Breast epithelium (tissue), 3 donors: ENCODE results near the gene RBX1.

ENCODE experiments used
- POLR2A ChIP-seq: fragments of 450-650 bp; IDR thresholded peaks from one replicate; pipeline ENCODE4 v1.6.1; 2016; ENCODE audit warnings: antibody characterized with exemption, mild to moderate bottlenecking, moderate library complexity
- POLR2AphosphoS5 ChIP-seq, 3 donors: sonication (generic); formaldehyde crosslinking; IDR thresholded peaks; one replicate each; pipeline ENCODE4 v1.6.1; 2017; ENCODE audit warnings: antibody characterized with exemption in 3 of 3
- TF ChIP-seq, protein P1 (sequence below), 3 donors: fragments of 450-650 bp; IDR thresholded peaks; one replicate each; pipeline ENCODE4 v1.5.1; 2016 to 2017; ENCODE audit warnings: antibody characterized with exemption in 3 of 3, mild to moderate bottlenecking in 3 of 3, moderate library complexity in 3 of 3

DNA sequence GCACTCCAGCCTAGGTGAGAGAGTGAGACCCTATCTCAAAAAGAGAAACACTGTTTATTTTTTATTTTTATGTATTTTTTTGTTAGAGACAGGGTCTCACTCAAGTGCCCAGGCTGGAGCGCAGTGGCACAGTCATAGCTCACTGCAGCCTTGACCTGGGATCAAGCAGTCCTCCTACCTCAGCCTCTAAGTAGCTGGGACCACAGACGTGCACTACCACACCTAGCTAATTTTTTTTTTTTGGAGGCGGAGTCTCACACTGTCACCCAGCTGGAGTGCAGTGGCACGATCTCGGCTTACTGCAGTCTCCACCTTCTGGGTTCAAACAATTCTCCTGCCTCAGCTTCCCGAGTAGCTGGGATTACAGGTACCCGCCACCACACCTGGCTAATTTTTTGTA, 6.4 kb downstream of the RBX1 start:
- TF ChIP-seq, protein P1, sequence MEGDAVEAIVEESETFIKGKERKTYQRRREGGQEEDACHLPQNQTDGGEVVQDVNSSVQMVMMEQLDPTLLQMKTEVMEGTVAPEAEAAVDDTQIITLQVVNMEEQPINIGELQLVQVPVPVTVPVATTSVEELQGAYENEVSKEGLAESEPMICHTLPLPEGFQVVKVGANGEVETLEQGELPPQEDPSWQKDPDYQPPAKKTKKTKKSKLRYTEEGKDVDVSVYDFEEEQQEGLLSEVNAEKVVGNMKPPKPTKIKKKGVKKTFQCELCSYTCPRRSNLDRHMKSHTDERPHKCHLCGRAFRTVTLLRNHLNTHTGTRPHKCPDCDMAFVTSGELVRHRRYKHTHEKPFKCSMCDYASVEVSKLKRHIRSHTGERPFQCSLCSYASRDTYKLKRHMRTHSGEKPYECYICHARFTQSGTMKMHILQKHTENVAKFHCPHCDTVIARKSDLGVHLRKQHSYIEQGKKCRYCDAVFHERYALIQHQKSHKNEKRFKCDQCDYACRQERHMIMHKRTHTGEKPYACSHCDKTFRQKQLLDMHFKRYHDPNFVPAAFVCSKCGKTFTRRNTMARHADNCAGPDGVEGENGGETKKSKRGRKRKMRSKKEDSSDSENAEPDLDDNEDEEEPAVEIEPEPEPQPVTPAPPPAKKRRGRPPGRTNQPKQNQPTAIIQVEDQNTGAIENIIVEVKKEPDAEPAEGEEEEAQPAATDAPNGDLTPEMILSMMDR (IDR thresholded peaks at IDR 0.05): no peak
- no peak for TF ChIP-seq POLR2A
- TF ChIP-seq POLR2AphosphoS5 (IDR thresholded peaks at IDR 0.05): no peak
